Panc1 (cell line): ENCODE results near the gene PKMYT1. TPM values are rescaled to one million over a fixed set of nuclear protein-coding genes. Genes with fewer than 3 reads are reported as not detected.

Experiments
- ATAC-seq: fragments of 200-7000 bp; cut with Tn5 transposase; 2 replicates; pipeline ENCODE4 v1.9.1; 2020; ENCODE audit warnings: mild to moderate bottlenecking, moderate library complexity
- BruUV-seq: library from RNA; stranded (reverse); fragments of 400-500 nt; replicated peaks from 2 replicates; lab custom pipeline; 2021; lab: Mats Ljungman, UMichigan
- CTCF ChIA-PET: fragments of 300-600 bp; sonication (Branson Sonifier 250); formaldehyde crosslinking; loops from one replicate; lab custom pipeline; 2022; ENCODE audit warnings: antibody characterized with exemption; lab: Charles Lee
- POLR2A ChIA-PET: fragments of 300-600 bp; sonication (Branson Sonifier 250); formaldehyde crosslinking; loops from one replicate; lab custom pipeline; 2022; ENCODE audit warnings: antibody characterized with exemption; lab: Charles Lee
- DNase-seq: peaks from one replicate; pipeline ENCODE4 v3.0.0-alpha.2; 2010; ENCODE audit warnings: low read depth, low spot score
- H3K27ac ChIP-seq: 2 replicates; pipeline ENCODE4 v1.5.1; 2011; ENCODE audit warnings: mild to moderate bottlenecking, low read length, inconsistent platforms
- H3K27me3 ChIP-seq: fragments of 200-500 bp; sonication (Bioruptor generic); 2 replicates; pipeline ENCODE4 v1.6.0; 2014; ENCODE audit warnings: low read length, inconsistent platforms; ENCODE audit not compliant: control insufficient read depth, insufficient read depth
- H3K36me3 ChIP-seq: fragments of 200-500 bp; sonication (Bioruptor generic); 2 replicates; pipeline ENCODE4 v1.5.1; 2014; ENCODE audit warnings: inconsistent platforms, mild to moderate bottlenecking, low read length, moderate library complexity; ENCODE audit not compliant: control insufficient read depth, insufficient read depth
- H3K4me1 ChIP-seq: 2 replicates; pipeline ENCODE4 v1.5.1; 2011; ENCODE audit warnings: inconsistent platforms, mild to moderate bottlenecking, low read length, moderate library complexity; ENCODE audit not compliant: control insufficient read depth, insufficient read depth
- H3K4me3 ChIP-seq, 2 experiments: 2 replicates each; pipeline ENCODE4 v1.5.1; 2011 to 2012; ENCODE audit warnings: low read depth in 2 of 2, low read length in 2 of 2, mild to moderate bottlenecking in 2 of 2, inconsistent platforms in 1 of 2, moderate library complexity in 1 of 2
- H3K9me3 ChIP-seq: fragments of 200-500 bp; sonication (Bioruptor generic); 2 replicates; pipeline ENCODE4 v1.5.1; 2014; ENCODE audit warnings: low read depth, mild to moderate bottlenecking, inconsistent platforms, low read length, moderate library complexity; ENCODE audit not compliant: control insufficient read depth, insufficient read depth
- CTCF ChIP-seq: fragments of 450-650 bp; IDR thresholded peaks from 2 replicates; pipeline ENCODE4 v1.5.1; 2017; ENCODE audit warnings: mild to moderate bottlenecking
- POLR2AphosphoS5 ChIP-seq: IDR thresholded peaks from 2 replicates; pipeline ENCODE4 v1.6.1; 2012; ENCODE audit warnings: mild to moderate bottlenecking, low read depth, low read length, moderate library complexity
- REST ChIP-seq, 2 experiments: IDR thresholded peaks; 2 replicates each; pipeline ENCODE4 v1.6.1; 2011 to 2012; ENCODE audit warnings: low read depth in 2 of 2, control low read depth in 1 of 2, low read length in 1 of 2, mild to moderate bottlenecking in 1 of 2, moderate library complexity in 1 of 2; ENCODE audit not compliant: insufficient read depth in 1 of 2
- SIN3A ChIP-seq: IDR thresholded peaks from 2 replicates; pipeline ENCODE4 v1.6.1; 2012; ENCODE audit warnings: low read depth, mild to moderate bottlenecking, low read length, moderate library complexity, borderline replicate concordance; ENCODE audit not compliant: insufficient read depth
- TCF7L2 ChIP-seq: IDR thresholded peaks from 2 replicates; pipeline ENCODE4 v1.6.1; 2011; ENCODE audit warnings: mild to moderate bottlenecking, low read depth, low read length, inconsistent platforms
- in situ Hi-C: cut with HindIII; loops from 2 replicates; pipeline ENCODE4 v1.10.0; 2016; ENCODE audit warnings: low sequenced_read_pairs, low pct_unique_long_range_greater_than_20kb
- intact Hi-C: fragments of 100-400 bp; cut with micrococcal nuclease; formaldehyde crosslinking; loops from one replicate; pipeline ENCODE4 v1.10.0; 2022; ENCODE audit not compliant: unreplicated experiment
- total RNA-seq: library from RNA; stranded (reverse); gene quantifications from one replicate; pipeline ENCODE4 v1.2.1, GENCODE V29; 2021; ENCODE audit not compliant: unreplicated experiment

PKMYT1 gene
- total RNA-seq, 1 experiment from 2014 or later = 105 TPM

- ATAC-seq (no peak), DNase-seq (no peak)
- in situ Hi-C loops (no loop called here), intact Hi-C loops (no loop called here)
- Histone ChIP-seq H3K4me1 (peaks cover 12% of the 10 kb centered on the region), H3K4me3 (no peak overlapping the region), H3K36me3 (no peaks in the 10 kb centered on the region), H3K9me3 (no peaks in the 10 kb centered on the region), H3K27ac (no peak overlapping the region), H3K27me3 (no peaks in the 10 kb centered on the region)
- BruUV-seq = no TSS peak
- CTCF ChIA-PET = interaction anchor here (0.6 to 1.2 kb wide), 5 partner anchors 9 to 107 kb away, joined by 3 to 5 read pairs (median 4); partner anchors contain the start of genes CLDN6 and ZNF213
- no peak for TF ChIP-seq REST (IDR thresholded peaks at IDR 0.05; ENCODE audit: insufficient read depth in 1 of 2, low read depth in 2 of 2, low read length in 1 of 2)
- TF ChIP-seq CTCF = no peak
- TF ChIP-seq SIN3A = no peak
- TF ChIP-seq TCF7L2 = no peak
- TF ChIP-seq POLR2AphosphoS5 = no peak
- POLR2A ChIA-PET = interaction anchor here (0.5 to 0.7 kb wide), 4 partner anchors 20 to 1737 kb away, joined by 3 to 10 read pairs (median 7); no protein-coding TSS in a partner anchor
Measured at GRCh38 chr16:3027489-3027795, 47.2 kb upstream of the PKMYT1 start.

DNA sequence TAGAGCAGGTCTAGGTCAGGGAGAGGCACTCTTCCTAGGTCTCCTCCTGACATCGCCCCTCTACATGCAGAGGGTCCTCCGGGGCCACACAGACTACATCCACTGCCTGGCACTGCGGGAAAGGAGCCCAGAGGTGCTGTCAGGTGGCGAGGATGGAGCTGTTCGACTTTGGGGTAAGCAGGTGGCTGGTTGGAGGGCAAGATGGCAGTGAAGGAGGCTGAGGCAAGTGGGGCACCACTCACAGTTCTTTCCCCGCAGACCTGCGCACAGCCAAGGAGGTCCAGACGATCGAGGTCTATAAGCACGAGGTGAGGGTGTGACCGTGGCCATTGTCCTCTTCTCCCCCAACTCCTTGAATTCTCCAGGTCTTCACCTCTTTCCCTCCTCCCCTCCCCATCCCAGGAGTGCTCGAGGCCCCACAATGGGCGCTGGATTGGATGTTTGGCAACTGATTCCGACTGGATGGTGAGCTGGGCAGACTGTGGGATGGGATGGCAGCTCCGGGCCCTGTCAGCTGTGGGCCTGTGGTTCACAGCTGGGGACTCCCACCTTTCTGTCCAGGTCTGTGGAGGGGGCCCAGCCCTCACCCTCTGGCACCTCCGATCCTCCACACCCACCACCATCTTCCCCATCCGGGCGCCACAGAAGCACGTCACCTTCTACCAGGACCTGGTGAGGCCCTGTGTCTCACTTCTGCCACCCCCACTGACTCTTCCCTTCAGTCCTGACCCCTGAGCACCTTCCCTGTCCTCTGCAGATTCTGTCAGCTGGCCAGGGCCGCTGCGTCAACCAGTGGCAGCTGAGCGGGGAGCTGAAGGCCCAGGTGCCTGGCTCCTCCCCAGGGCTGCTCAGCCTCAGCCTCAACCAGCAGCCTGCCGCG is 46.6 kb upstream of the PKMYT1 start:
- DNase-seq (no peak), ATAC-seq (no peak)
- Histone ChIP-seq H3K9me3 (no peaks in the 10 kb centered on the region), H3K27me3 (no peaks in the 10 kb centered on the region), H3K36me3 (peaks cover 3% of the 10 kb centered on the region), H3K4me3 (no peak overlapping the region), H3K4me1 (peaks cover 17% of the 10 kb centered on the region), H3K27ac (no peak overlapping the region)
- intact Hi-C loops = no loop called here
- CTCF ChIA-PET = interaction anchor here (0.6 kb wide), 1 partner anchor 96 kb away, joined by 3 read pairs; no protein-coding TSS in a partner anchor
- TF ChIP-seq TCF7L2 (no peak), POLR2AphosphoS5 (no peak), CTCF (no peak), REST (IDR thresholded peaks at IDR 0.05; ENCODE audit: insufficient read depth in 1 of 2, low read depth in 2 of 2, low read length in 1 of 2) (no peak), SIN3A (no peak)
- BruUV-seq = no TSS peak
- in situ Hi-C loops = no loop called here
- POLR2A ChIA-PET = interaction anchor here (0.5 to 0.7 kb wide), 4 partner anchors 20 to 1738 kb away, joined by 3 to 10 read pairs (median 7); no protein-coding TSS in a partner anchor
